Keratinocyte (primary cell): ENCODE measurements around the gene RNF14. TPM values are rescaled to one million over a fixed set of nuclear protein-coding genes. Genes with fewer than 3 reads are reported as not detected.

ENCODE experiments used
- DNase-seq: peaks from one replicate; pipeline ENCODE4 v3.0.0-alpha.2; 2011; ENCODE audit warnings: low read depth, missing footprints, low spot score
- FAIRE-seq: peaks from 2 replicates; lab custom pipeline; 2011; peaks lifted over from hg19 to GRCh38; lab: Jason Lieb, UNC
- H2AFZ ChIP-seq: 2 replicates; pipeline ENCODE4 v1.6.0; 2012; ENCODE audit warnings: low read length, control low read depth, inconsistent platforms; ENCODE audit not compliant: control insufficient read depth
- H3K27ac ChIP-seq: 2 replicates; pipeline ENCODE4 v1.5.1; 2011; ENCODE audit warnings: low read length; ENCODE audit not compliant: control insufficient read depth, insufficient read depth
- H3K27me3 ChIP-seq: 3 replicates; pipeline ENCODE4 v1.6.0; 2011; ENCODE audit warnings: low read length; ENCODE audit not compliant: control insufficient read depth, insufficient read depth; ENCODE audit errors: extremely low read depth
- H3K36me3 ChIP-seq, 2 experiments: 2 replicates in 1 of 2; 3 replicates in 1 of 2; pipeline ENCODE4 v1.5.1; 2011; ENCODE audit warnings: low read length in 2 of 2, mild to moderate bottlenecking in 1 of 2; ENCODE audit not compliant: control insufficient read depth in 2 of 2, insufficient read depth in 2 of 2; ENCODE audit errors: extremely low read depth in 1 of 2
- H3K4me1 ChIP-seq: 3 replicates; pipeline ENCODE4 v1.5.1; 2011; ENCODE audit warnings: low read length; ENCODE audit not compliant: control insufficient read depth, insufficient read depth; ENCODE audit errors: extremely low read depth
- H3K4me2 ChIP-seq: 3 replicates; pipeline ENCODE4 v1.6.0; 2011; ENCODE audit warnings: low read depth, low read length; ENCODE audit not compliant: control insufficient read depth, insufficient read depth; ENCODE audit errors: extremely low read depth
- H3K4me3 ChIP-seq, 3 experiments: fragments of 200-600 bp in 1 of 3; sonication (generic) in 1 of 3; 2 replicates in 2 of 3; 3 replicates in 1 of 3; pipeline ENCODE4 v1.5.1; 2011 to 2016; ENCODE audit warnings: low read length in 3 of 3, mild to moderate bottlenecking in 3 of 3, control low read depth in 2 of 3, inconsistent platforms in 1 of 3, low read depth in 1 of 3, mixed read lengths in 1 of 3, mixed run types in 1 of 3, moderate library complexity in 1 of 3; ENCODE audit not compliant: control insufficient read depth in 2 of 3, insufficient read depth in 2 of 3; ENCODE audit errors: extremely low read depth in 1 of 3
- H3K79me2 ChIP-seq: 2 replicates; pipeline ENCODE4 v1.6.0; 2012; ENCODE audit warnings: low read length; ENCODE audit not compliant: control insufficient read depth, insufficient read depth
- H3K9ac ChIP-seq: 3 replicates; pipeline ENCODE4 v1.6.0; 2011; ENCODE audit warnings: low read length; ENCODE audit not compliant: control insufficient read depth, insufficient read depth; ENCODE audit errors: extremely low read depth
- H3K9me1 ChIP-seq: 3 replicates; pipeline ENCODE4 v1.6.0; 2011; ENCODE audit warnings: low read length; ENCODE audit not compliant: control insufficient read depth, insufficient read depth; ENCODE audit errors: extremely low read depth
- H3K9me3 ChIP-seq: 2 replicates; pipeline ENCODE4 v1.5.1; 2012; ENCODE audit warnings: low read depth, low read length; ENCODE audit not compliant: control insufficient read depth
- H4K20me1 ChIP-seq: 3 replicates; pipeline ENCODE4 v1.6.0; 2011; ENCODE audit warnings: low read length; ENCODE audit not compliant: control insufficient read depth, insufficient read depth; ENCODE audit errors: extremely low read depth
- CTCF ChIP-seq, 3 experiments: IDR thresholded peaks in 1 of 3; conservative IDR thresholded peaks in 1 of 3; optimal IDR thresholded peaks in 1 of 3; 2 replicates in 2 of 3; 3 replicates in 1 of 3; pipeline versions ENCODE3 to v1.5.1; 2011; ENCODE audit warnings: low read length in 3 of 3, mild to moderate bottlenecking in 3 of 3, moderate library complexity in 2 of 3, control low read depth in 1 of 3, inconsistent platforms in 1 of 3; ENCODE audit not compliant: insufficient read depth in 2 of 3; ENCODE audit errors: extremely low read depth in 1 of 3
- EZH2 ChIP-seq: IDR thresholded peaks from one replicate; pipeline ENCODE4 v1.6.1; 2012; ENCODE audit warnings: inconsistent platforms, mild to moderate bottlenecking, low read length, moderate library complexity
- dilution Hi-C: fragments of 300-500 bp; cut with MboI; formaldehyde crosslinking; loops from one replicate; pipeline ENCODE4 v1.7.0; 2020; ENCODE audit warnings: low sequenced_read_pairs; ENCODE audit not compliant: extremely low pct_ligation_motif_present
- polyA plus RNA-seq, 5 experiments: library from polyadenylated mRNA; depleted of rRNA in 3 of 5; stranded (reverse) in 3 of 5; stranded (forward) in 1 of 5; unstranded in 1 of 5; fragments of >200 nt; gene quantifications; 1 replicate in 1 of 5; 2 replicates in 3 of 5; 3 replicates in 1 of 5; pipeline versions ENCODE4 v1.2.1 to v1.2.3, GENCODE V29; 2011 to 2012; ENCODE audit warnings: missing spikeins in 2 of 5, low read depth in 1 of 5, low replicate concordance in 1 of 5

The RNF14 gene
- polyA plus RNA-seq, 1 donor (not counting 4 experiments of a cell fraction or from before 2014, with no cell fraction given) = 65.8 TPM

- TF ChIP-seq CTCF (optimal IDR thresholded peaks at IDR 0.05 in 1 of 3, IDR thresholded peaks at IDR 0.05 in 1 of 3, conservative IDR thresholded peaks at IDR 0.05 in 1 of 3; ENCODE audit: extremely low read depth in 1 of 3, insufficient read depth in 2 of 3, low read length in 3 of 3) (no peak), EZH2 (no peak)
- no peak overlapping the region for H2AFZ ChIP-seq
- H3K9ac ChIP-seq = no peak overlapping the region
- H3K9me1 ChIP-seq = no peaks in the 10 kb centered on the region
- H3K27ac ChIP-seq = no peak overlapping the region
- DNase-seq (no peak), FAIRE-seq (no peak)
- no peaks in the 10 kb centered on the region for H3K79me2 ChIP-seq
- peaks cover 11 to 31% of the 10 kb centered on the region in 2 experiments for H3K36me3 ChIP-seq
- dilution Hi-C loops = no loop called here
- no peaks in the 10 kb centered on the region for H3K9me3 ChIP-seq
- peaks cover 17% of the 10 kb centered on the region for H3K4me1 ChIP-seq
- no peak overlapping the region for H3K4me2 ChIP-seq
- H3K4me3 ChIP-seq = no peak overlapping the region
- H4K20me1 ChIP-seq = no peaks in the 10 kb centered on the region
- H3K27me3 ChIP-seq = no peaks in the 10 kb centered on the region
Measured at GRCh38 chr5:142007237-142007544, 38.3 kb downstream of the RNF14 start.

GRCh38 chr5:142008813-142009212 lies 39.9 kb downstream of the RNF14 start:
- H3K9me1 ChIP-seq = no peaks in the 10 kb centered on the region
- no peaks in the 10 kb centered on the region for H3K27me3 ChIP-seq
- H3K27ac ChIP-seq = no peak overlapping the region
- H3K4me1 ChIP-seq = peaks cover 17% of the 10 kb centered on the region
- dilution Hi-C loops = no loop called here
- no peak overlapping the region for H3K4me2 ChIP-seq
- no peaks in the 10 kb centered on the region for H3K9me3 ChIP-seq
- no peaks in the 10 kb centered on the region for H4K20me1 ChIP-seq
- no peak for FAIRE-seq
- H3K4me3 ChIP-seq = no peak overlapping the region
- H2AFZ ChIP-seq = no peak overlapping the region
- no peak overlapping the region for H3K9ac ChIP-seq
- no peak for DNase-seq
- TF ChIP-seq CTCF (optimal IDR thresholded peaks at IDR 0.05 in 1 of 3, IDR thresholded peaks at IDR 0.05 in 1 of 3, conservative IDR thresholded peaks at IDR 0.05 in 1 of 3; ENCODE audit: extremely low read depth in 1 of 3, insufficient read depth in 2 of 3, low read length in 3 of 3) = no peak
- no peak for TF ChIP-seq EZH2
- H3K79me2 ChIP-seq = no peaks in the 10 kb centered on the region
- peaks cover 9 to 22% of the 10 kb centered on the region in 2 experiments for H3K36me3 ChIP-seq
